Panc1 (cell line): ENCODE results near the gene ANKH.
"Not testable (repeated sequence)": the region's sequence is repeated elsewhere in the genome, so short reads cannot be mapped to it uniquely, and the experiment has no call there.

Experiments used
- CTCF ChIP-seq: fragments of 450-650 bp; IDR thresholded peaks from 2 replicates; pipeline ENCODE4 v1.5.1; 2017; ENCODE audit warnings: mild to moderate bottlenecking
- POLR2AphosphoS5 ChIP-seq: IDR thresholded peaks from 2 replicates; pipeline ENCODE4 v1.6.1; 2012; ENCODE audit warnings: mild to moderate bottlenecking, low read depth, low read length, moderate library complexity
- REST ChIP-seq, 2 experiments: IDR thresholded peaks; 2 replicates each; pipeline ENCODE4 v1.6.1; 2011 to 2012; ENCODE audit warnings: low read depth in 2 of 2, control low read depth in 1 of 2, low read length in 1 of 2, mild to moderate bottlenecking in 1 of 2, moderate library complexity in 1 of 2; ENCODE audit not compliant: insufficient read depth in 1 of 2
- TCF7L2 ChIP-seq: IDR thresholded peaks from 2 replicates; pipeline ENCODE4 v1.6.1; 2011; ENCODE audit warnings: mild to moderate bottlenecking, low read depth, low read length, inconsistent platforms

- not testable (repeated sequence) for TF ChIP-seq CTCF; REST (IDR thresholded peaks at IDR 0.05; ENCODE audit: insufficient read depth in 1 of 2, low read depth in 2 of 2, low read length in 1 of 2); TCF7L2; POLR2AphosphoS5
Measured at GRCh38 chr5:14848942-14849341, 22.6 kb downstream of the ANKH start.
